SK-N-SH (cell line): ENCODE data around the gene RIMS3.

Experiments
- TCF12 ChIP-seq: IDR thresholded peaks from 2 replicates; pipeline ENCODE4 v1.4.0; 2012
- USF1 ChIP-seq: IDR thresholded peaks from 2 replicates; pipeline ENCODE4 v1.4.0; 2012; ENCODE audit warnings: low read depth, borderline replicate concordance
- TF ChIP-seq, protein P1 (sequence below): fragments of 200-600 bp; sonication (generic); IDR thresholded peaks from 2 replicates; pipeline ENCODE4 v1.6.1; 2017; ENCODE audit warnings: antibody characterized with exemption, mild to moderate bottlenecking, moderate library complexity

DNA sequence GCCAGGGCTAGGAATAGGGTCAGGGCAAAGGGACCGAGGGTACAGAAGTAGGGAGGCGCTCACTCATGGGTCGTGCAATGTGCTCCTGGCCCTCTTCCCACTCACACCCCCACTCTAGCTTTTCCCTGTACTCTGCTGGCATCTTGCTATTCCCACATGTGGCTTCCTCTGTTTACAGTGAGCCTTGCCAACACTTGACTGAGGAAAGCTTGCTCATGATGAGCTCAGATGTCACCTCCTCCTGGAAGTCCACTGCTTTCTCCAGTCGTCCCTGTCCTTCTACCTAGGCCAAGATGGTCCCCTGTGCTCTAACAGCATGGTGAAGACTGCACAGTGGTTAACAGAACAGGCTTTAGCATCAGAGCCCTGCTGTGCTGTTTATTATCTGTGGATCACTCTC, 8.0 kb upstream of the RIMS3 start:
- TF ChIP-seq USF1 (no peak), TCF12 (no peak)
- TF ChIP-seq, protein P1, sequence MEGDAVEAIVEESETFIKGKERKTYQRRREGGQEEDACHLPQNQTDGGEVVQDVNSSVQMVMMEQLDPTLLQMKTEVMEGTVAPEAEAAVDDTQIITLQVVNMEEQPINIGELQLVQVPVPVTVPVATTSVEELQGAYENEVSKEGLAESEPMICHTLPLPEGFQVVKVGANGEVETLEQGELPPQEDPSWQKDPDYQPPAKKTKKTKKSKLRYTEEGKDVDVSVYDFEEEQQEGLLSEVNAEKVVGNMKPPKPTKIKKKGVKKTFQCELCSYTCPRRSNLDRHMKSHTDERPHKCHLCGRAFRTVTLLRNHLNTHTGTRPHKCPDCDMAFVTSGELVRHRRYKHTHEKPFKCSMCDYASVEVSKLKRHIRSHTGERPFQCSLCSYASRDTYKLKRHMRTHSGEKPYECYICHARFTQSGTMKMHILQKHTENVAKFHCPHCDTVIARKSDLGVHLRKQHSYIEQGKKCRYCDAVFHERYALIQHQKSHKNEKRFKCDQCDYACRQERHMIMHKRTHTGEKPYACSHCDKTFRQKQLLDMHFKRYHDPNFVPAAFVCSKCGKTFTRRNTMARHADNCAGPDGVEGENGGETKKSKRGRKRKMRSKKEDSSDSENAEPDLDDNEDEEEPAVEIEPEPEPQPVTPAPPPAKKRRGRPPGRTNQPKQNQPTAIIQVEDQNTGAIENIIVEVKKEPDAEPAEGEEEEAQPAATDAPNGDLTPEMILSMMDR, result no peak
